Lower lobe of right lung (tissue), 2 donors: ENCODE measurements around the gene CNGA3. TPM values are rescaled to one million over a fixed set of nuclear protein-coding genes. Genes with fewer than 3 reads are reported as not detected.

ENCODE experiments used
- ATAC-seq, 2 donors: fragments of 200-7000 bp; cut with Tn5 transposase; one replicate each; pipeline ENCODE4 v1.9.1; 2020 to 2022; ENCODE audit warnings: mild to moderate bottlenecking in 2 of 2, moderate library complexity in 2 of 2
- DNase-seq: peaks from one replicate; pipeline ENCODE4 v3.0.0-alpha.2; 2020
- H3K27ac ChIP-seq: fragments of 200-600 bp; one replicate; pipeline ENCODE4 v1.8.0; 2022
- H3K27me3 ChIP-seq: fragments of 200-600 bp; one replicate; pipeline ENCODE4 v1.8.0; 2022; ENCODE audit warnings: low read depth
- H3K36me3 ChIP-seq: fragments of 200-600 bp; one replicate; pipeline ENCODE4 v1.8.0; 2022; ENCODE audit warnings: mild to moderate bottlenecking
- H3K4me1 ChIP-seq: fragments of 200-600 bp; one replicate; pipeline ENCODE4 v1.8.0; 2022
- H3K4me3 ChIP-seq: fragments of 200-600 bp; one replicate; pipeline ENCODE4 v1.8.0; 2022; ENCODE audit warnings: mild to moderate bottlenecking
- H3K9me3 ChIP-seq: fragments of 200-600 bp; one replicate; pipeline ENCODE4 v1.8.0; 2022
- intact Hi-C: fragments of 100-400 bp; cut with DNase I; formaldehyde crosslinking; loops from one replicate; pipeline ENCODE4 v1.11.0; 2022
- total RNA-seq: library from RNA; stranded (reverse); fragmentation: NEBNext Ultra II Directional; extraction: Animal tissue kit (Norgen Biotek cat#: 25700); gene quantifications from one replicate; pipeline ENCODE4 v1.2.1, GENCODE V29; 2021
- TF ChIP-seq, protein P1 (sequence below): fragments of 200-600 bp; IDR thresholded peaks from one replicate; pipeline ENCODE4 v1.8.0; 2022; ENCODE audit warnings: antibody characterized with exemption, mild to moderate bottlenecking
- donor health status: DM: no; HTN: yes; CAD: no; lungs with severe emphysema.

Gene CNGA3
- total RNA-seq, 1 donor from 2014 or later, result 0.18 TPM

DNA sequence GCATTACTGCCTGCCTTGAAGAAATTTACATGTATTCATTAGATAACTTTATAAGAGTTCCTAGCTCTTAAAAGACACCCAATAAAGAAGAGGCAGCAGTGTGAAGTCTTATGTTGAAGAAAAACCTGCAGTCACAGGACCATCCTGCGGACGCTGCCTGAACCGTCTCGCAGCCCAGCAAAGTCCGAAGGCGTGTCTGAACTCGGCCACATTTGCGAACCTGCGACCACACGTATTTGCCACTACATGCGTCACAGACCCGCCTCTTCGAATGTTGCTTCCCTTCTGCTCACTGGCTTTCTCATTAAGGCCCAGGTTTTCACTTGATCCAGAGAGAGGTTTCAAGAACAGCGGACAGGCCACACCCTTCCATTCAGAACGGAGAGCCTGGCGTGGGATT is 41.2 kb downstream of the CNGA3 start:
- DNase-seq (no peak), ATAC-seq (no peak)
- H3K36me3 ChIP-seq, result no peaks in the 10 kb centered on the region
- intact Hi-C loops, result no loop called here
- H3K27ac ChIP-seq, result no peak overlapping the region
- peaks cover 7% of the 10 kb centered on the region for H3K27me3 ChIP-seq
- no peak overlapping the region for H3K4me3 ChIP-seq
- TF ChIP-seq, protein P1, sequence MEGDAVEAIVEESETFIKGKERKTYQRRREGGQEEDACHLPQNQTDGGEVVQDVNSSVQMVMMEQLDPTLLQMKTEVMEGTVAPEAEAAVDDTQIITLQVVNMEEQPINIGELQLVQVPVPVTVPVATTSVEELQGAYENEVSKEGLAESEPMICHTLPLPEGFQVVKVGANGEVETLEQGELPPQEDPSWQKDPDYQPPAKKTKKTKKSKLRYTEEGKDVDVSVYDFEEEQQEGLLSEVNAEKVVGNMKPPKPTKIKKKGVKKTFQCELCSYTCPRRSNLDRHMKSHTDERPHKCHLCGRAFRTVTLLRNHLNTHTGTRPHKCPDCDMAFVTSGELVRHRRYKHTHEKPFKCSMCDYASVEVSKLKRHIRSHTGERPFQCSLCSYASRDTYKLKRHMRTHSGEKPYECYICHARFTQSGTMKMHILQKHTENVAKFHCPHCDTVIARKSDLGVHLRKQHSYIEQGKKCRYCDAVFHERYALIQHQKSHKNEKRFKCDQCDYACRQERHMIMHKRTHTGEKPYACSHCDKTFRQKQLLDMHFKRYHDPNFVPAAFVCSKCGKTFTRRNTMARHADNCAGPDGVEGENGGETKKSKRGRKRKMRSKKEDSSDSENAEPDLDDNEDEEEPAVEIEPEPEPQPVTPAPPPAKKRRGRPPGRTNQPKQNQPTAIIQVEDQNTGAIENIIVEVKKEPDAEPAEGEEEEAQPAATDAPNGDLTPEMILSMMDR, result no peak
- no peaks in the 10 kb centered on the region for H3K9me3 ChIP-seq
- H3K4me1 ChIP-seq, result no peaks in the 10 kb centered on the region

DNA sequence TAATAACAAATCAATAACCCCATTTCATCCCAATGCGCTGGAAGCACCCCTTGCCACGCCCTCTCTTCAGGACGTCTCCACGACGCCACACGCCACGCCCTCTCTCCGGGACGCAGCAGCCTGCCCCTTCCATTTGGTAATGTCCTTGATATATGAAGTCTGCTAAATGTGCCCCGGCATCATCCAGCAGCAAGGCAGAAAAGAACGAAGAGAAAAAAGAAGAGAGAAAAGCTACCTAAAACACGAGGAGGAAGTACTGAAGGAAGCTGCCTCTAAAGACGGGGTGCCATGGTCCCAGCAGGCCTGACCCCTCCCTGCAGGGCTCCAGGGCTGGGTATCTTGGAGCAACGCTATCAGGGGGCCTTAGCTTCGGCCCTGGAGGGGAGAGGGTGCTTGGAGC is 41.8 kb downstream of the CNGA3 start:
- Histone ChIP-seq H3K4me3 (no peak overlapping the region), H3K27me3 (peaks cover 3% of the 10 kb centered on the region), H3K36me3 (no peaks in the 10 kb centered on the region), H3K4me1 (no peaks in the 10 kb centered on the region), H3K9me3 (no peaks in the 10 kb centered on the region), H3K27ac (no peak overlapping the region)
- ATAC-seq (no peak), DNase-seq (no peak)
- intact Hi-C loops, result no loop called here
- TF ChIP-seq, protein P1, result no peak

DNA sequence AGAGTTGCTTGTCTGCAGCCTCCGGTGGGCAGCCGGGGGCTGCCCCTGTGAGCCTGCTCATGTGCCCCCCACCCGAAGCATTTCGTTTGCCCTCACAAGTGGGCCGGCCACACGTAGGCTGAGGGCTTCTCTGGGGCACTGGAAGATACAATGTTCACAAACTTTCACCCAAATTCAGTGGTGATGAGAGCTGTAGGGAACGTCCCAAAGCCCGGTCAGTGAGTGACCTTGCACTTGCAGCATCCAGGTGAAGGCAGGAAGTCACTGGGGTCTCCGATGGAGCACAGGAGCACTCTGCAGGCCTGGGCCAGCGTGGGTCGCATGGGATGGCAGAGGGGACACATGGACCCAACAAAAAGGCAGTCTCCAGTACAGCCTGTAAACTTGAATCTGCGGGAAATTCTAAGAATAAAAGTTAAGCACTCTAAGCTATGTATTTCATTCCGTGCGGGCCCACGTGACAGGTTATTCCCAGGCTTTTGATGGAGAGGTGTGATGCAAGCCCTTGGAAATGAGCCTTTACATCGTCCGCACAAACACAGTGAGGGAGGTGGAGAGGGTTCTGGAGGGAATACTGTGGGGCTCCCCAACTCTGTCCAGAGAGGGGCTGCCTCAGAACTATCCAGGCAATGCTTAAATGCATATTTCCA is 42.5 kb downstream of the CNGA3 start:
- H3K36me3 ChIP-seq, result no peaks in the 10 kb centered on the region
- TF ChIP-seq, protein P1, result no peak
- no peak overlapping the region for H3K27ac ChIP-seq
- H3K9me3 ChIP-seq, result no peaks in the 10 kb centered on the region
- no peaks in the 10 kb centered on the region for H3K27me3 ChIP-seq
- intact Hi-C loops, result no loop called here
- no peaks in the 10 kb centered on the region for H3K4me1 ChIP-seq
- DNase-seq (no peak), ATAC-seq (peak; percentile 13 to 54)
- no peak overlapping the region for H3K4me3 ChIP-seq

DNA sequence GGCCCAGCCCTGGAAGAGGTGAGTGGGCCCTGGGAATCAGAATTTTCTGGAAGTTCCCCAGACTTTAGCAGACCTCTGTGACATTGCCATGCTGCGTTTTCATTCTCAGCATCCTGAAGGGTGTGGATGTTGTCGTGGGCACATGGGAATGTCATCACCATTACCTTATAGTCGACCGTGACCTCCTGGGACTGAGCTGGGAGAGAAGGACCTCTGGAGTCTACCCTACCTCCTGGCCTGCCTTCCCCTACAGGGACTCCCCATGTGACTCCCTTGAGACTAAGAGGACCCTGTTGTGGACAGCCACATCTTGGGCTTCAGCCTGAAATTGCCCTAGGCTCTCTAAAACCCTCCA is 43.0 kb downstream of the CNGA3 start:
- no peak overlapping the region for H3K4me3 ChIP-seq
- DNase-seq, result no peak
- no peaks in the 10 kb centered on the region for H3K27me3 ChIP-seq
- no peak for ATAC-seq
- intact Hi-C loops, result no loop called here
- TF ChIP-seq, protein P1, result no peak
- no peaks in the 10 kb centered on the region for H3K36me3 ChIP-seq
- H3K4me1 ChIP-seq, result no peaks in the 10 kb centered on the region
- no peaks in the 10 kb centered on the region for H3K9me3 ChIP-seq
- no peak overlapping the region for H3K27ac ChIP-seq

GRCh38 chr2:98390571-98391476 is 44.6 kb downstream of the CNGA3 start:
- Histone ChIP-seq H3K36me3 (no peaks in the 10 kb centered on the region), H3K4me3 (no peak overlapping the region), H3K4me1 (no peaks in the 10 kb centered on the region), H3K27me3 (no peaks in the 10 kb centered on the region), H3K9me3 (no peaks in the 10 kb centered on the region), H3K27ac (no peak overlapping the region)
- DNase-seq (no peak), ATAC-seq (no peak)
- intact Hi-C loops, result no loop called here
- TF ChIP-seq, protein P1, result no peak
